ENCODE data around the gene ENAH.
"Not testable (repeated sequence)": the region's sequence is repeated elsewhere in the genome, so short reads cannot be mapped to it uniquely, and the experiment has no call there.

The ENAH gene

DNA sequence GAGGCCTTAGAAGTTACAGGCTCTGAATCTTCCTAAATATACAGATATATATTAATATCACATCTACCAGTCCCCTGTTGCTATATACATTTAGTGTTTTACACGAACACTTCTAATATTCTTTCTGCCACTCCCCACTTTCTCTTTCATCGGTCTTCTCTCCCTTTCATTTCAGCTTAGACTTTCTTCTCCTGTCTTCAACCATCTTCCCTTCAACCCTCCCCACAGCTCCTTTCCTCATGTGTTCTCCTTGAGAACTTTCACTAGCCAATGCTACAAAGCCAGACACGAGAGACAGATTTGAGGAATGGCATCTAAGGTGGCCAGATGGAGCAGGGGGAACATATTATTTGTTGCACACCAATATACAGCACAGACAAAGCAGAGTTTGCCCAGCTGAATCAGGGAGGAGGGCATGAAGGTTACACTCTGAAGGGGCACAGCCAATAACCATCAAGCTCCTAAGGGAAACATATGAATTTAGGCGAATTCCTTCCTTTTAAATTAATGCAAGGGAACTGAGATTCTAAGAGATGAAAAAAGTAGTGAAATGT, 141.0 kb downstream of the ENAH start:
- H3K4me3 ChIP-seq (ENCODE audit: low read depth, low read length), result no peak overlapping the region
- TF ChIP-seq, protein P1, sequence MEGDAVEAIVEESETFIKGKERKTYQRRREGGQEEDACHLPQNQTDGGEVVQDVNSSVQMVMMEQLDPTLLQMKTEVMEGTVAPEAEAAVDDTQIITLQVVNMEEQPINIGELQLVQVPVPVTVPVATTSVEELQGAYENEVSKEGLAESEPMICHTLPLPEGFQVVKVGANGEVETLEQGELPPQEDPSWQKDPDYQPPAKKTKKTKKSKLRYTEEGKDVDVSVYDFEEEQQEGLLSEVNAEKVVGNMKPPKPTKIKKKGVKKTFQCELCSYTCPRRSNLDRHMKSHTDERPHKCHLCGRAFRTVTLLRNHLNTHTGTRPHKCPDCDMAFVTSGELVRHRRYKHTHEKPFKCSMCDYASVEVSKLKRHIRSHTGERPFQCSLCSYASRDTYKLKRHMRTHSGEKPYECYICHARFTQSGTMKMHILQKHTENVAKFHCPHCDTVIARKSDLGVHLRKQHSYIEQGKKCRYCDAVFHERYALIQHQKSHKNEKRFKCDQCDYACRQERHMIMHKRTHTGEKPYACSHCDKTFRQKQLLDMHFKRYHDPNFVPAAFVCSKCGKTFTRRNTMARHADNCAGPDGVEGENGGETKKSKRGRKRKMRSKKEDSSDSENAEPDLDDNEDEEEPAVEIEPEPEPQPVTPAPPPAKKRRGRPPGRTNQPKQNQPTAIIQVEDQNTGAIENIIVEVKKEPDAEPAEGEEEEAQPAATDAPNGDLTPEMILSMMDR (IDR thresholded peaks at IDR 0.05; ENCODE audit: control insufficient read depth, extremely low read depth, insufficient read depth), result no peak
- no peak for DNase-seq (ENCODE audit: low read depth)

DNA sequence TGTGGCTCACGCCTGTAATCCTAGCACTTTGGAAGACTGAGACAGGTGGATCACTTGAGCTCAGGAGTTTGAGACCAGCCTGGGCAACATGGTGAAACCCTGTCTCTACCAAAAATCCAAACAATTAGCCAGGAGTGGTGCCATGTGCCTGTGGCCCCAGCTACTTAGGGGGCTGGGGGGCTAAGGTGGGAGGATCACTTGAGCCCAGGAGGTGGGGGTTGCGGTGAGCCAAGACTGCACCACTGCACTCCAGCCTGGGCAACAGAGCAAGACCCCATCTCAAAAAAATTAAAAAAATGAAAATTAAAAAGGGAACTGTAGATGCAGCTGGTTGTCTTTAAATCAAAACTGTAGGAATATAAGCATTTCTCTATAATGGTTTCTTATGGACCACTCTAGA, 142.2 kb downstream of the ENAH start:
- DNase-seq (ENCODE audit: low read depth); H3K4me3 ChIP-seq (ENCODE audit: low read depth, low read length): not testable (repeated sequence)

- H3K4me3 ChIP-seq (ENCODE audit: low read depth, low read length), result no peak overlapping the region
- DNase-seq (ENCODE audit: low read depth), result no peak
- TF ChIP-seq, protein P1 (IDR thresholded peaks at IDR 0.05; ENCODE audit: control insufficient read depth, extremely low read depth, insufficient read depth), result no peak
Measured at GRCh38 chr1:225509770-225510169, 143.2 kb downstream of the ENAH start.

DNA sequence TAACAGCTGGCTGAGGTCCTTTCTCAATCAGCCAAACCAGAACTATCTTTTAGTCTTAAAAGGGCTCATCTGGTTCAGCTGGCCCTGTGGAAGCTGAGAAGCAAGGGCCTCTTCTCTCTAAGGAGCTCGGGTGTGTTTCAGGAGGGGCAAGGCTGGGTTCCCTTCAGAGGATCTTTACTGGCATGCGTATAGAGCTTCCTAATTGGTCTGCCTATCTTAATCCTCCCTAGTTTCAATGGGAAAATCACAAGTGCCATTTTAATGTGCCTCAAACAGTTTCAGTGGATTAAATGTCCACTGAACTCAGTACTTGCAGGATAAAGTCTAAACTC, 143.6 kb downstream of the ENAH start:
- TF ChIP-seq, protein P1 (IDR thresholded peaks at IDR 0.05; ENCODE audit: control insufficient read depth, extremely low read depth, insufficient read depth), result no peak
- no peak for DNase-seq (ENCODE audit: low read depth)
- no peak overlapping the region for H3K4me3 ChIP-seq (ENCODE audit: low read depth, low read length)

GRCh38 chr1:225508538-225509375, 144.2 kb downstream of the ENAH start:
- DNase-seq (ENCODE audit: low read depth), result peak; percentile 94
- TF ChIP-seq, protein P1 (IDR thresholded peaks at IDR 0.05; ENCODE audit: control insufficient read depth, extremely low read depth, insufficient read depth), result no peak
- H3K4me3 ChIP-seq (ENCODE audit: low read depth, low read length), result no peak overlapping the region

- TF ChIP-seq, protein P1 (IDR thresholded peaks at IDR 0.05; ENCODE audit: control insufficient read depth, extremely low read depth, insufficient read depth), result no peak
- no peak for DNase-seq (ENCODE audit: low read depth)
- no peak overlapping the region for H3K4me3 ChIP-seq (ENCODE audit: low read depth, low read length)
Measured at GRCh38 chr1:225506727-225507126, 146.2 kb downstream of the ENAH start.

DNA sequence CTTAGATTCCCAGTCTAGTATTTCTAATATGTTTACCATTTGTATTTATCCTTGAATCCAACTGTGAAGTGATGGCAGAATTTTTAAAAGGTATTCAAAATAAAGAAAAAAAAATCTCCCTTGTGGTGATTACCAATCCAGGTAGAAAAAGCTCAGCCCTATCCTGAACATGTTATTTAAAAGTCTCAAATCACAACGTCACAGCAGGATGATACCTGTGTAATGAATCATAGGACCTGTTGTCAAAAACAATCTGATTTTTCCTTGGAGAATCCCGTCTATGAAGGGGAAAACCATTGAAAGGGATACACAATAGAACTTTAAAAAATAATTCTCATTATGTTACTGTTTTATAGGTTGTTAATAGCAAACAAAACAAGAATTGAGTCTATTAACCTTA, 148.1 kb downstream of the ENAH start:
- TF ChIP-seq, protein P1 (IDR thresholded peaks at IDR 0.05; ENCODE audit: control insufficient read depth, extremely low read depth, insufficient read depth), result no peak
- H3K4me3 ChIP-seq (ENCODE audit: low read depth, low read length), result no peak overlapping the region
- no peak for DNase-seq (ENCODE audit: low read depth)

Measured in LNCaP clone FGC (cell line).